K562 treated with DMSO at 1 percent for 24 hours (cell line): ENCODE data around the gene ARL15. TPM values are rescaled to one million over a fixed set of nuclear protein-coding genes. Genes with fewer than 3 reads are reported as not detected.

ENCODE experiments used
- total RNA-seq: library from RNA; unstranded; fragments of 300-600 nt; gene quantifications from 2 replicates; pipeline ENCODE4 v1.2.3, GENCODE V29; 2022; ENCODE audit warnings: low read depth; ENCODE audit not compliant: insufficient read depth

The ARL15 gene
- total RNA-seq = 21.5 and 28.2 TPM in 2 replicates

DNA sequence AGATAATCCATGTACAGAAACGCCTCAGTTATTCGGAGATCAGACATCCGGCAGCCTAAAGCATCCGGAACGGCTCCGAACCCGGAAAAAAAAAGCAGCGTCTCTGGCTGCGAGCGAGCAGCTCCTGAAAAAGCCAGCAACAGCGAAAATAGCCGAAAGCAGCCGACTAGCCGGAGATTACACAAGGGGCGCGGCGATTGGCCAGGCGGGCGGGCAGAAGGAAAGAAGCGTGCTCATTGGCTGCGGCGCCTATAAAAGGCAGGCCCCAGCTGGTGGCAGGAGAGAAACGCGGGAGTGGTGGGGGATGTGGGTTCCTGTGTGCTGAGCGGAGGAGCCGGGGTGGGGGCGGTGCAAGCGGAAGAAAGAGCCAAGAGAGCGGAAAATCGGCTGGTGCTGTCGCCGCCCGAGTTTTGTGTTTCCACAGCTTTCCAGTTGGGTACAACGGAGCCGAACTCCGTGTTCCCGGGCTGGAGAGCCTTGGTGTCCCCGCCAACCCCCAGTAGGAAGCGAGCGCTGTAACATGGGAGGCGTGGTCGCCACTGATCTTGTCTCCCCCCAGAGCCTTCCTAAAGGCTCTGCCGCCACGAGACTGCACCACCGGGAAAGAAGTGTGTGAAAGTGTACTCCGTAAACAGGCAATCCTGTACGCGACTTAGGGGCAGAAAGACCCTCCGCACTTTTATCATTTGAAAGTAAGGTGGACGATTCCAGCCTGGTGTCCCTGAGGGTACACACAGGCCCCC, at the start of gene ARL15:
ARL15 (minus strand) TSS at position 141 of the 743 bp plus-strand sequence.

Other genes with a start within 250 kb of the ARL15 start
- gene HSPB3, start 145.1 kb upstream of the ARL15 start, total RNA-seq = 0.86 TPM in 1 of 2 replicates, not detected in the other
- gene SNX18, start 207.2 kb upstream of the ARL15 start, total RNA-seq = 18.7 and 19.6 TPM in 2 replicates